SK-N-SH (cell line): Measurements from ENCODE around the gene RELB. TPM values are rescaled to one million over a fixed set of nuclear protein-coding genes. Genes with fewer than 3 reads are reported as not detected.

Experiments
- CTCF ChIA-PET: fragments of 300-600, 350-600 bp; formaldehyde crosslinking; extraction: SDS; loops from one replicate; lab custom pipeline; 2021; lab: Yijun Ruan, JAX
- POLR2A ChIA-PET: fragments of 350-600 bp; sonication (Branson Sonifier 250); formaldehyde crosslinking; extraction: SDS; loops from one replicate; lab custom pipeline; 2020; ENCODE audit warnings: antibody characterized with exemption, inconsistent platforms; lab: Yijun Ruan, JAX
- DNase-seq: peaks from one replicate; pipeline ENCODE4 v3.0.0; 2012
- H2AFZ ChIP-seq: fragments of 200-600 bp; sonication (generic); 2 replicates; pipeline ENCODE4 v1.8.1; 2016; ENCODE audit warnings: antibody characterized with exemption, mild to moderate bottlenecking, low read depth
- H3F3A ChIP-seq: fragments of 200-600 bp; sonication (generic); replicated peaks from 2 replicates; pipeline ENCODE3; 2016; ENCODE audit warnings: antibody characterized with exemption, mild to moderate bottlenecking; ENCODE audit not compliant: insufficient read depth
- H3K27ac ChIP-seq, 2 experiments: fragments of 200-500 bp in 1 of 2; fragments of 200-600 bp in 1 of 2; sonication (Bioruptor generic) in 1 of 2; sonication (generic), shearing (Covaris generic) in 1 of 2; 2 replicates each; pipeline versions ENCODE4 v1.5.1 to v1.6.1; 2014 to 2016; ENCODE audit warnings: low read depth in 2 of 2, inconsistent platforms in 1 of 2, low read length in 1 of 2, mild to moderate bottlenecking in 1 of 2, mixed read lengths in 1 of 2
- H3K27me3 ChIP-seq: fragments of 200-600 bp; sonication (generic), shearing (Covaris generic); 2 replicates; pipeline ENCODE4 v1.6.1; 2016; ENCODE audit warnings: mixed run types; ENCODE audit not compliant: insufficient read depth
- H3K36me3 ChIP-seq, 2 experiments: fragments of 200-500 bp in 1 of 2; fragments of 200-600 bp in 1 of 2; sonication (Bioruptor generic) in 1 of 2; sonication (generic) in 1 of 2; replicated peaks in 1 of 2; 2 replicates each; pipeline versions ENCODE3 to v1.5.1; 2014 to 2016; ENCODE audit warnings: low read length in 1 of 2, mild to moderate bottlenecking in 1 of 2; ENCODE audit not compliant: insufficient read depth in 2 of 2, control insufficient read depth in 1 of 2
- H3K4me1 ChIP-seq, 2 experiments: fragments of 200-500 bp in 1 of 2; fragments of 200-600 bp in 1 of 2; sonication (Bioruptor generic) in 1 of 2; sonication (generic), shearing (Covaris generic) in 1 of 2; 2 replicates each; pipeline versions ENCODE4 v1.5.1 to v1.6.1; 2014 to 2016; ENCODE audit warnings: low read depth in 1 of 2, low read length in 1 of 2, mixed run types in 1 of 2; ENCODE audit not compliant: insufficient read depth in 2 of 2, control insufficient read depth in 1 of 2
- H3K4me2 ChIP-seq: fragments of 200-600 bp; sonication (generic), shearing (Covaris generic); 2 replicates; pipeline ENCODE4 v1.6.1; 2017; ENCODE audit warnings: mixed run types
- H3K4me3 ChIP-seq, 2 experiments: fragments of 200-500 bp in 1 of 2; fragments of 200-600 bp in 1 of 2; sonication (Bioruptor generic) in 1 of 2; sonication (generic), shearing (Covaris generic) in 1 of 2; 2 replicates each; pipeline versions ENCODE4 v1.5.1 to v1.8.1; 2014 to 2016; ENCODE audit warnings: low read depth in 2 of 2, inconsistent platforms in 1 of 2, low read length in 1 of 2, mild to moderate bottlenecking in 1 of 2, mixed read lengths in 1 of 2, moderate library complexity in 1 of 2
- H3K79me2 ChIP-seq: fragments of 200-600 bp; sonication (generic); 2 replicates; pipeline ENCODE4 v1.8.1; 2017; ENCODE audit warnings: mild to moderate bottlenecking; ENCODE audit not compliant: insufficient read depth
- H3K9ac ChIP-seq: fragments of 200-600 bp; sonication (generic); 2 replicates; pipeline ENCODE4 v1.6.1; 2017; ENCODE audit warnings: mixed run types
- H3K9me2 ChIP-seq: fragments of 200-600 bp; sonication (generic); 2 replicates; pipeline ENCODE4 v1.6.1; 2017; ENCODE audit warnings: mixed run types
- H3K9me3 ChIP-seq: fragments of 200-600 bp; sonication (generic); 2 replicates; pipeline ENCODE4 v1.6.1; 2017; ENCODE audit warnings: mixed run types, mild to moderate bottlenecking, moderate library complexity
- H4K20me1 ChIP-seq: fragments of 200-600 bp; sonication (generic); 2 replicates; pipeline ENCODE4 v1.6.1; 2017; ENCODE audit warnings: mild to moderate bottlenecking, mixed run types; ENCODE audit not compliant: insufficient read depth
- CHD2 ChIP-seq: fragments of 150-350 bp; IDR thresholded peaks from 2 replicates; pipeline ENCODE4 v1.6.1; 2018; ENCODE audit warnings: low read length; ENCODE audit not compliant: partially characterized antibody
- ELF1 ChIP-seq: IDR thresholded peaks from 2 replicates; pipeline ENCODE4 v1.4.0; 2012
- EP300 ChIP-seq, 2 experiments: IDR thresholded peaks; 2 replicates each; pipeline versions ENCODE4 v1.4.0 to v1.6.1; 2012; ENCODE audit warnings: borderline replicate concordance in 1 of 2, low read depth in 1 of 2, low read length in 1 of 2
- FOXJ3 ChIP-seq: sonication (generic); formaldehyde crosslinking; IDR thresholded peaks from 2 replicates; pipeline ENCODE4 v1.5.1; 2020; ENCODE audit warnings: mild to moderate bottlenecking, missing genetic modification reagents
- FOXM1 ChIP-seq: IDR thresholded peaks from 2 replicates; pipeline ENCODE4 v1.4.0; 2012; ENCODE audit warnings: low read depth, mild to moderate bottlenecking
- GABPA ChIP-seq: IDR thresholded peaks from 2 replicates; pipeline ENCODE4 v1.4.0; 2012; ENCODE audit warnings: low read depth, mild to moderate bottlenecking
- GATA2 ChIP-seq: sonication (generic); formaldehyde crosslinking; IDR thresholded peaks from 2 replicates; pipeline ENCODE4 v1.5.0; 2020; ENCODE audit warnings: mild to moderate bottlenecking, missing genetic modification reagents
- IRF3 ChIP-seq: fragments of 150-350 bp; IDR thresholded peaks from 2 replicates; pipeline ENCODE4 v1.6.1; 2016; ENCODE audit warnings: mild to moderate bottlenecking, low read depth, low read length
- MEF2A ChIP-seq: IDR thresholded peaks from 2 replicates; pipeline ENCODE4 v1.4.0; 2012; ENCODE audit warnings: low read depth, borderline replicate concordance
- MXI1 ChIP-seq: IDR thresholded peaks from 2 replicates; pipeline ENCODE4 v1.6.1; 2012; ENCODE audit warnings: mild to moderate bottlenecking, low read depth, low read length, improper control_type of control experiment
- NRF1 ChIP-seq: IDR thresholded peaks from 2 replicates; pipeline ENCODE4 v1.6.1; 2012; ENCODE audit warnings: low read depth, mild to moderate bottlenecking, low read length
- PBX3 ChIP-seq: IDR thresholded peaks from 2 replicates; pipeline ENCODE4; 2012
- POLR2AphosphoS5 ChIP-seq: IDR thresholded peaks from 2 replicates; pipeline ENCODE4 v1.6.1; 2012; ENCODE audit warnings: low read depth, low read length
- RFX5 ChIP-seq: IDR thresholded peaks from 2 replicates; pipeline ENCODE4 v1.6.1; 2012; ENCODE audit warnings: mild to moderate bottlenecking, improper control_type of control experiment, low read length
- RXRA ChIP-seq: IDR thresholded peaks from 2 replicates; pipeline ENCODE4 v1.4.0; 2012; ENCODE audit warnings: low read depth, mild to moderate bottlenecking, borderline replicate concordance
- TAF1 ChIP-seq: IDR thresholded peaks from 2 replicates; pipeline ENCODE4 v1.6.1; 2012; ENCODE audit warnings: low read depth, mild to moderate bottlenecking, low read length, moderate library complexity, borderline replicate concordance
- USF1 ChIP-seq: IDR thresholded peaks from 2 replicates; pipeline ENCODE4 v1.4.0; 2012; ENCODE audit warnings: low read depth, borderline replicate concordance
- USF2 ChIP-seq: fragments of 150-350 bp; IDR thresholded peaks from 2 replicates; pipeline ENCODE4 v1.6.1; 2017; ENCODE audit warnings: antibody characterized with exemption, low read length, low read depth, borderline replicate concordance
- WGBS: methylation state at CpG from one replicate; pipeline ENCODE4 v1.1.6; 2017; ENCODE audit warnings: low lambda C conversion rate; 5-methylcytosine and 5-hydroxymethylcytosine counted together
- polyA plus RNA-seq, 3 experiments: library from polyadenylated mRNA; depleted of rRNA; stranded (reverse); fragments of >200 nt; gene quantifications; 2 replicates each; pipeline ENCODE4 v1.2.3, GENCODE V29; 2012

RELB gene
- polyA plus RNA-seq, 1 of the 3 experiments (the other 2 are of a cell fraction) = 12.6 TPM

- TF ChIP-seq TAF1 (peak; percentile 86), USF2 (no peak), PBX3 (0 out of 2 replicates have a peak, but pooled peaks have one; percentile 19), FOXM1 (no peak), MXI1 (peak; percentile 51), MEF2A (no peak), ELF1 (peak; percentile 96), RXRA (no peak), USF1 (0 out of 2 replicates have a peak, but pooled peaks have one; percentile 13)
Measured at GRCh38 chr19:44954649-44955504, 46.4 kb upstream of the RELB start, which contains the start of gene CLPTM1 (continued).

- Histone ChIP-seq H4K20me1 (peaks cover 51% of the 10 kb centered on the region), H2AFZ (no peak overlapping the region), H3K4me2 (peak overlapping the region; percentile 93), H3K9ac (peak overlapping the region; percentile 82), H3K27me3 (no peaks in the 10 kb centered on the region), H3F3A (peaks cover 10% of the 10 kb centered on the region), H3K9me3 (no peaks in the 10 kb centered on the region), H3K27ac (peak overlapping the region in 1 of 2 experiments; percentile 94; a peak in 2 of 4 replicates), H3K4me1 (peaks cover 0 to 25% of the 10 kb centered on the region in 2 experiments; a peak in 2 of 4 replicates), H3K36me3 (peaks cover 0 to 6% of the 10 kb centered on the region in 2 experiments), H3K9me2 (no peaks in the 10 kb centered on the region), H3K79me2 (peaks cover 59% of the 10 kb centered on the region), H3K4me3 (peak overlapping the region; percentile 93 to 99)
- WGBS = 7% methylated on average over 21 of the region's 40 CpGs
- no peak for DNase-seq
- TF ChIP-seq EP300 (IDR thresholded peaks at IDR 0.05; ENCODE audit: borderline replicate concordance in 1 of 2, low read depth in 1 of 2, low read length in 1 of 2) (no peak), NRF1 (no peak), CHD2 (no peak), RFX5 (no peak), IRF3 (no peak), FOXM1 (no peak), GATA2 (CRISPR knock-in tag) (no peak), FOXJ3 (CRISPR knock-in tag) (no peak), GABPA (no peak), POLR2AphosphoS5 (no peak)
- POLR2A ChIA-PET = interaction anchor here (1.2 to 1.6 kb wide), 2 partner anchors 41 to 65 kb away, joined by 4 to 9 read pairs; partner anchors contain the start of genes APOC1 and TOMM40
- CTCF ChIA-PET = interaction anchor here (0.8 to 10.2 kb wide), 4 partner anchors 10 to 104 kb away, joined by 3 to 131 read pairs (median 4); partner anchors contain the start of genes APOC2 and APOE
Measured at GRCh38 chr19:44955505-44956439, 45.5 kb upstream of the RELB start.
